K562 (cell line): Measurements from ENCODE around the gene LRRC61. TPM values are rescaled to one million over a fixed set of nuclear protein-coding genes. Genes with fewer than 3 reads are reported as not detected.

ENCODE experiments used
- EZH2 ChIP-seq: IDR thresholded peaks from 2 replicates; pipeline ENCODE4 v1.6.1; 2012; ENCODE audit warnings: low read depth, mild to moderate bottlenecking, inconsistent platforms, low read length, borderline replicate concordance
- FOXA1 ChIP-seq: fragments of 450-650 bp; IDR thresholded peaks from 2 replicates; pipeline ENCODE4 v1.6.1; 2016; ENCODE audit warnings: mild to moderate bottlenecking, borderline replicate concordance
- MEF2A ChIP-seq: IDR thresholded peaks from 2 replicates; pipeline ENCODE4 v1.6.1; 2011; ENCODE audit warnings: low read depth, mild to moderate bottlenecking, low read length, moderate library complexity; ENCODE audit not compliant: control insufficient read depth
- NFYB ChIP-seq: IDR thresholded peaks from 2 replicates; pipeline ENCODE4 v1.6.1; 2011; ENCODE audit warnings: mild to moderate bottlenecking, moderate library complexity; ENCODE audit not compliant: insufficient read length; ENCODE audit errors: extremely low read depth
- NR1H2 ChIP-seq: sonication (generic); formaldehyde crosslinking; IDR thresholded peaks from 2 replicates; pipeline ENCODE4 v1.4.0; 2020; ENCODE audit warnings: mild to moderate bottlenecking, missing genetic modification reagents
- PHF8 ChIP-seq: fragments of 200-600 bp; sonication (generic); IDR thresholded peaks from 2 replicates; pipeline ENCODE4 v1.6.1; 2012; ENCODE audit warnings: mixed run types, mild to moderate bottlenecking, inconsistent platforms, low read length, moderate library complexity, borderline replicate concordance
- POLR3A ChIP-seq: IDR thresholded peaks from 2 replicates; pipeline ENCODE4 v1.6.1; 2011; ENCODE audit warnings: borderline replicate concordance, mild to moderate bottlenecking, moderate library complexity; ENCODE audit not compliant: insufficient read length, insufficient read depth; ENCODE audit errors: extremely low read depth
- RUNX1 ChIP-seq: sonication (generic); IDR thresholded peaks from 2 replicates; pipeline ENCODE4 v1.6.1; 2016; ENCODE audit warnings: antibody characterized with exemption, low read depth
- SMARCA4 ChIP-seq: fragments of 450-650 bp; IDR thresholded peaks from 2 replicates; pipeline ENCODE4 v1.6.1; 2016
- TCF3 ChIP-seq: sonication (generic); formaldehyde crosslinking; IDR thresholded peaks from 2 replicates; pipeline ENCODE4 v1.4.0; 2020; ENCODE audit warnings: mild to moderate bottlenecking, missing genetic modification reagents
- ZNF140 ChIP-seq: fragments of 250-450 bp; sonication (Bioruptor Pico); IDR thresholded peaks from 2 replicates; pipeline ENCODE4 v1.8.0; 2021; ENCODE audit warnings: moderate library complexity, mild to moderate bottlenecking, inconsistent platforms
- ZNF41 ChIP-seq: fragments of 250-450 bp; sonication (Bioruptor Pico); conservative IDR thresholded peaks from 2 replicates; pipeline ENCODE4 v1.4.0; 2020; ENCODE audit warnings: mild to moderate bottlenecking
- ZNF644 ChIP-seq: fragments of 200-800 bp; sonication (Bioruptor generic); IDR thresholded peaks from 2 replicates; pipeline ENCODE4 v1.6.1; 2016; ENCODE audit warnings: low read depth, missing genetic modification characterization, missing compliant biosample characterization
- polyA plus RNA-seq, 8 experiments: library from polyadenylated mRNA; depleted of rRNA in 4 of 8; stranded (reverse) in 5 of 8; unstranded in 3 of 8; fragments of >200 nt; fragmentation: Nextera tagmentation in 2 of 8; fragmentation: Illumina TruSeq in 1 of 8; extraction: Ambion mirVana in 2 of 8; extraction: Trizol in 1 of 8; gene quantifications; 2 replicates each; pipeline versions ENCODE4 v1.2.1 to v1.2.3, GENCODE V29; 2011 to 2014; ENCODE audit warnings: inconsistent platforms in 1 of 8, missing spikeins in 1 of 8
- total RNA-seq, 7 experiments: library from RNA; depleted of rRNA in 6 of 7; stranded (reverse); fragments of >200 nt in 6 of 7; fragmentation: Illumina TruSeq in 2 of 7; extraction: Trizol in 2 of 7; gene quantifications; 2 replicates each; pipeline versions ENCODE4 v1.2.1 to v1.2.3, GENCODE V29; 2011 to 2021; ENCODE audit warnings: low replicate concordance in 1 of 7
- TF ChIP-seq, protein P1 (sequence below): fragments of 250-450 bp; sonication (Bioruptor Pico); IDR thresholded peaks from 2 replicates; pipeline ENCODE4 v1.8.0; 2021; ENCODE audit warnings: mild to moderate bottlenecking, moderate library complexity
- TF ChIP-seq, protein P2 (sequence below): fragments of 250-450 bp; sonication (Bioruptor Pico); IDR thresholded peaks from 2 replicates; pipeline ENCODE4 v1.8.0; 2021; ENCODE audit warnings: moderate library complexity, mild to moderate bottlenecking, inconsistent platforms
- TF ChIP-seq, protein P3 (sequence below): fragments of 450-650 bp; IDR thresholded peaks from 2 replicates; pipeline ENCODE4 v1.6.1; 2016; ENCODE audit warnings: mild to moderate bottlenecking
- TF ChIP-seq, protein P4 (sequence below), 3 experiments: fragments of 200-800 bp in 1 of 3; sonication (Bioruptor generic) in 1 of 3; sonication (generic) in 1 of 3; formaldehyde crosslinking in 1 of 3; IDR thresholded peaks; 2 replicates each; pipeline versions ENCODE4 v1.6.1 to v1.8.0; 2016 to 2022; ENCODE audit warnings: mild to moderate bottlenecking in 2 of 3, missing compliant biosample characterization in 2 of 3, missing genetic modification characterization in 2 of 3, missing genetic modification reagents in 1 of 3
- TF ChIP-seq, protein P5 (sequence below): fragments of 200-800 bp; sonication (Bioruptor generic); IDR thresholded peaks from 2 replicates; pipeline ENCODE4 v1.6.1; 2017; ENCODE audit warnings: missing genetic modification characterization, missing compliant biosample characterization

The LRRC61 gene
- total and polyA plus RNA-seq, 9 of the 15 experiments (the other 6 are each of a cell fraction or from before 2014, with no cell fraction given): 1.3 to 55.2 (median 35.2) TPM

DNA sequence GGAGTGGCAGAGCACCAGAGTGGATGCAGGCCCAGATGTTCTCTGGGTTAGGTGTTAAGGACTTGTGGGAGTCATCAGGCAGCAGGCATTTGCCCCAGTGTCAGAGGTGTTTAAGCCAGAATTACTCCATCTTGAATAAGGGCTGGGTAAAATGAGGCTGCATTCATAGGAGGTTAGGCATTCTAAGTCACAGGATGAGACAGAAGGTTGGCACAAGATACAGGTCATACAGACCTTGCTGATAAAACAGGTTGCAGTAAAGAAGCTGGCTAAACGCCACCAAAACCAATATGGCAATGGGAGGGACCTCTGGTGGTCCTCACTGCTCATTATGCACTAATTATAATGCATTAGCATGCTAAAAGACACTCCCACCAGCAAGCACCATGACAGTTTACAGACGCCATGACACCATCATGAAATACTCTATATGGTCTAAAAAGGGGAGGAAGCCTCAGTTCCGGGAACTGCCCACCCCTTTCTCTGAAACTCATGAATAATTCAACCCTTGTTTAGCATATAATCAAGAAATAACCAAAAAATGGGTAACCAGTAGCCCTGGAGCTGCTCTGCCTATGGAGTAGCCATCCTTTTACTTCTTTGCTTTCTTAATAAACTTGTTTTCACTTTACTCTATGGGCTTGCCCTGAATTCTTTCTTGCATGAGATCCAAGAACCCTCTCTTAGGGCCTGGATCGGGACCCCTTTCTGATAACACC is 882 bp upstream of the LRRC61 start (continued):
- TF ChIP-seq PHF8 (no peak), SMARCA4 (no peak; the same call in 1 of the 2 replicates), MEF2A (no peak), ZNF644 (tag) (peak; percentile 71; the same call in 1 of the 2 replicates), NFYB (no peak), NR1H2 (CRISPR knock-in tag) (no peak), RUNX1 (no peak), EZH2 (no peak), POLR3A (no peak), FOXA1 (no peak), ZNF41 (CRISPR knock-in tag) (peak; percentile 70; the same call in 1 of the 2 replicates), ZNF140 (CRISPR knock-in tag) (no peak), TCF3 (CRISPR knock-in tag) (no peak)
- TF ChIP-seq, protein P1, sequence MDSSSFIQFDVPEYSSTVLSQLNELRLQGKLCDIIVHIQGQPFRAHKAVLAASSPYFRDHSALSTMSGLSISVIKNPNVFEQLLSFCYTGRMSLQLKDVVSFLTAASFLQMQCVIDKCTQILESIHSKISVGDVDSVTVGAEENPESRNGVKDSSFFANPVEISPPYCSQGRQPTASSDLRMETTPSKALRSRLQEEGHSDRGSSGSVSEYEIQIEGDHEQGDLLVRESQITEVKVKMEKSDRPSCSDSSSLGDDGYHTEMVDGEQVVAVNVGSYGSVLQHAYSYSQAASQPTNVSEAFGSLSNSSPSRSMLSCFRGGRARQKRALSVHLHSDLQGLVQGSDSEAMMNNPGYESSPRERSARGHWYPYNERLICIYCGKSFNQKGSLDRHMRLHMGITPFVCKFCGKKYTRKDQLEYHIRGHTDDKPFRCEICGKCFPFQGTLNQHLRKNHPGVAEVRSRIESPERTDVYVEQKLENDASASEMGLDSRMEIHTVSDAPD (CRISPR knock-in tag): peak; percentile 79; the same call in 1 of the 2 replicates
- TF ChIP-seq, protein P2, sequence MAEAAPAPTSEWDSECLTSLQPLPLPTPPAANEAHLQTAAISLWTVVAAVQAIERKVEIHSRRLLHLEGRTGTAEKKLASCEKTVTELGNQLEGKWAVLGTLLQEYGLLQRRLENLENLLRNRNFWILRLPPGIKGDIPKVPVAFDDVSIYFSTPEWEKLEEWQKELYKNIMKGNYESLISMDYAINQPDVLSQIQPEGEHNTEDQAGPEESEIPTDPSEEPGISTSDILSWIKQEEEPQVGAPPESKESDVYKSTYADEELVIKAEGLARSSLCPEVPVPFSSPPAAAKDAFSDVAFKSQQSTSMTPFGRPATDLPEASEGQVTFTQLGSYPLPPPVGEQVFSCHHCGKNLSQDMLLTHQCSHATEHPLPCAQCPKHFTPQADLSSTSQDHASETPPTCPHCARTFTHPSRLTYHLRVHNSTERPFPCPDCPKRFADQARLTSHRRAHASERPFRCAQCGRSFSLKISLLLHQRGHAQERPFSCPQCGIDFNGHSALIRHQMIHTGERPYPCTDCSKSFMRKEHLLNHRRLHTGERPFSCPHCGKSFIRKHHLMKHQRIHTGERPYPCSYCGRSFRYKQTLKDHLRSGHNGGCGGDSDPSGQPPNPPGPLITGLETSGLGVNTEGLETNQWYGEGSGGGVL: no peak
- TF ChIP-seq, protein P3, sequence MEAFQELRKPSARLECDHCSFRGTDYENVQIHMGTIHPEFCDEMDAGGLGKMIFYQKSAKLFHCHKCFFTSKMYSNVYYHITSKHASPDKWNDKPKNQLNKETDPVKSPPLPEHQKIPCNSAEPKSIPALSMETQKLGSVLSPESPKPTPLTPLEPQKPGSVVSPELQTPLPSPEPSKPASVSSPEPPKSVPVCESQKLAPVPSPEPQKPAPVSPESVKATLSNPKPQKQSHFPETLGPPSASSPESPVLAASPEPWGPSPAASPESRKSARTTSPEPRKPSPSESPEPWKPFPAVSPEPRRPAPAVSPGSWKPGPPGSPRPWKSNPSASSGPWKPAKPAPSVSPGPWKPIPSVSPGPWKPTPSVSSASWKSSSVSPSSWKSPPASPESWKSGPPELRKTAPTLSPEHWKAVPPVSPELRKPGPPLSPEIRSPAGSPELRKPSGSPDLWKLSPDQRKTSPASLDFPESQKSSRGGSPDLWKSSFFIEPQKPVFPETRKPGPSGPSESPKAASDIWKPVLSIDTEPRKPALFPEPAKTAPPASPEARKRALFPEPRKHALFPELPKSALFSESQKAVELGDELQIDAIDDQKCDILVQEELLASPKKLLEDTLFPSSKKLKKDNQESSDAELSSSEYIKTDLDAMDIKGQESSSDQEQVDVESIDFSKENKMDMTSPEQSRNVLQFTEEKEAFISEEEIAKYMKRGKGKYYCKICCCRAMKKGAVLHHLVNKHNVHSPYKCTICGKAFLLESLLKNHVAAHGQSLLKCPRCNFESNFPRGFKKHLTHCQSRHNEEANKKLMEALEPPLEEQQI: no peak
- TF ChIP-seq, protein P4, sequence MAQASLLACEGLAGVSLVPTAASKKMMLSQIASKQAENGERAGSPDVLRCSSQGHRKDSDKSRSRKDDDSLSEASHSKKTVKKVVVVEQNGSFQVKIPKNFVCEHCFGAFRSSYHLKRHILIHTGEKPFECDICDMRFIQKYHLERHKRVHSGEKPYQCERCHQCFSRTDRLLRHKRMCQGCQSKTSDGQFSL (CRISPR knock-in tag; IDR thresholded peaks at IDR 0.05): no peak
- TF ChIP-seq, protein P4 (tag; IDR thresholded peaks at IDR 0.05): peak in 1 of 2 experiments; percentile 91; a peak in 2 of 4 replicates
- TF ChIP-seq, protein P5, sequence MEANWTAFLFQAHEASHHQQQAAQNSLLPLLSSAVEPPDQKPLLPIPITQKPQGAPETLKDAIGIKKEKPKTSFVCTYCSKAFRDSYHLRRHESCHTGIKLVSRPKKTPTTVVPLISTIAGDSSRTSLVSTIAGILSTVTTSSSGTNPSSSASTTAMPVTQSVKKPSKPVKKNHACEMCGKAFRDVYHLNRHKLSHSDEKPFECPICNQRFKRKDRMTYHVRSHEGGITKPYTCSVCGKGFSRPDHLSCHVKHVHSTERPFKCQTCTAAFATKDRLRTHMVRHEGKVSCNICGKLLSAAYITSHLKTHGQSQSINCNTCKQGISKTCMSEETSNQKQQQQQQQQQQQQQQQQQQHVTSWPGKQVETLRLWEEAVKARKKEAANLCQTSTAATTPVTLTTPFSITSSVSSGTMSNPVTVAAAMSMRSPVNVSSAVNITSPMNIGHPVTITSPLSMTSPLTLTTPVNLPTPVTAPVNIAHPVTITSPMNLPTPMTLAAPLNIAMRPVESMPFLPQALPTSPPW (CRISPR knock-in tag): 0 out of 2 replicates have a peak, but pooled peaks have one; percentile 7
